HK-2 (cell line): ENCODE measurements around the gene MYL9.
"Not testable (repeated sequence)": the region's sequence is repeated elsewhere in the genome, so short reads cannot be mapped to it uniquely, and the experiment has no call there.

ENCODE experiments used
- DNase-seq: peaks from one replicate; pipeline ENCODE4 v3.0.0-alpha.2; 2018; ENCODE audit not compliant: unreplicated experiment

Gene MYL9

GRCh38 chr20:36548704-36549627 lies 7.6 kb downstream of the MYL9 start:
- DNase-seq, result no peak

GRCh38 chr20:36549628-36549941 lies 8.3 kb downstream of the MYL9 start:
- DNase-seq, result no peak

GRCh38 chr20:36549942-36550789 lies 8.8 kb downstream of the MYL9 start:
- peak; percentile 51 for DNase-seq

- peak; percentile 57 for DNase-seq
These were observed 9.5 kb downstream of the MYL9 start for GRCh38 chr20:36550790-36551299.

GRCh38 chr20:36555248-36555647 lies 13.9 kb downstream of the MYL9 start:
- DNase-seq, result no peak

- DNase-seq, result no peak
These were observed 21.4 kb downstream of the MYL9 start for GRCh38 chr20:36562724-36563123.

- DNase-seq, result no peak
These were observed 22.1 kb downstream of the MYL9 start for GRCh38 chr20:36563374-36563773.

GRCh38 chr20:36564078-36564725 lies 22.9 kb downstream of the MYL9 start:
- DNase-seq, result not testable (repeated sequence)

- not testable (repeated sequence) for DNase-seq
These were observed 23.4 kb downstream of the MYL9 start for GRCh38 chr20:36564726-36565121.

GRCh38 chr20:36565520-36565919 lies 24.2 kb downstream of the MYL9 start:
- DNase-seq, result no peak

- no peak for DNase-seq
These were observed 28.6 kb downstream of the MYL9 start for GRCh38 chr20:36569847-36570429.

GRCh38 chr20:36571564-36572504 lies 30.5 kb downstream of the MYL9 start:
- DNase-seq, result no peak

GRCh38 chr20:36572701-36573102 lies 31.4 kb downstream of the MYL9 start:
- DNase-seq, result peak; percentile 49

GRCh38 chr20:36573103-36573797 lies 31.9 kb downstream of the MYL9 start, which contains the start of gene TGIF2:
Gene TGIF2, plus strand, starts transcription at chr20:36573597. Its CDS starts 5,178 bp downstream, at chr20:36578775.
- DNase-seq, result peak; percentile 96

GRCh38 chr20:36573798-36574365 lies 32.6 kb downstream of the MYL9 start:
- DNase-seq, result peak; percentile 39

- peak; percentile 79 for DNase-seq
These were observed 33.2 kb downstream of the MYL9 start for GRCh38 chr20:36574366-36575135.

- DNase-seq, result no peak
These were observed 34.7 kb downstream of the MYL9 start for GRCh38 chr20:36576081-36576445.

GRCh38 chr20:36578356-36579041 lies 37.2 kb downstream of the MYL9 start:
- no peak for DNase-seq
